GM12878 (cell line): ENCODE data around the gene DNAAF5. TPM values are rescaled to one million over a fixed set of nuclear protein-coding genes. Genes with fewer than 3 reads are reported as not detected.

ENCODE experiments used
- ATAC-seq: fragments of 200-7000 bp; cut with Tn5 transposase; 3 replicates; pipeline ENCODE4 v1.9.1; 2020; ENCODE audit warnings: mild to moderate bottlenecking, moderate library complexity
- BruUV-seq: library from RNA; stranded (reverse); fragments of 400-500 nt; replicated peaks from 2 replicates; lab custom pipeline; 2021; lab: Mats Ljungman, UMichigan
- CTCF ChIA-PET: fragments of 300-600 bp; sonication (Branson Sonifier 250); formaldehyde crosslinking; extraction: SDS; loops from one replicate; lab custom pipeline; 2021; ENCODE audit warnings: inconsistent platforms; lab: Yijun Ruan, JAX
- POLR2A ChIA-PET: fragments of 350-600 bp; formaldehyde crosslinking; extraction: SDS; loops from one replicate; lab custom pipeline; 2021; ENCODE audit warnings: inconsistent platforms; lab: Charles Lee
- RAD21 ChIA-PET: fragments of 300-600 bp; sonication (Branson Sonifier 250); formaldehyde crosslinking; loops from one replicate; lab custom pipeline; 2023; ENCODE audit warnings: antibody characterized with exemption; ENCODE audit not compliant: unreplicated experiment; lab: Charles Lee
- SMC1A ChIA-PET: fragments of 300-600 bp; sonication (Branson Sonifier 250); formaldehyde crosslinking; loops from one replicate; lab custom pipeline; 2023; ENCODE audit not compliant: unreplicated experiment, uncharacterized antibody; lab: Charles Lee
- DNase-seq: peaks from one replicate; pipeline ENCODE4 v3.0.0-alpha.2; 2011; ENCODE audit warnings: low read depth, low spot score
- FAIRE-seq: peaks from 3 replicates; lab custom pipeline; 2011; peaks lifted over from hg19 to GRCh38; lab: Jason Lieb, UNC
- H2AFZ ChIP-seq: 2 replicates; pipeline ENCODE4 v1.6.0; 2011; ENCODE audit warnings: low read depth, low read length, control low read depth; ENCODE audit not compliant: control insufficient read depth
- H3K27ac ChIP-seq: 2 replicates; pipeline ENCODE4 v1.5.1; 2011; ENCODE audit warnings: control low read depth; ENCODE audit not compliant: control insufficient read depth, insufficient read depth
- H3K27me3 ChIP-seq, 2 experiments: replicated peaks in 1 of 2; 2 replicates each; pipeline versions ENCODE4 v1.6.0 to v1.6.1; 2011; ENCODE audit warnings: low read length in 1 of 2; ENCODE audit not compliant: control insufficient read depth in 2 of 2, insufficient read depth in 2 of 2
- H3K36me3 ChIP-seq, 2 experiments: 2 replicates each; pipeline ENCODE4 v1.5.1; 2011; ENCODE audit warnings: low read length in 1 of 2; ENCODE audit not compliant: control insufficient read depth in 2 of 2, insufficient read depth in 2 of 2
- H3K4me1 ChIP-seq: 2 replicates; pipeline ENCODE4 v1.6.1; 2011; ENCODE audit warnings: mild to moderate bottlenecking, low read length, moderate library complexity, mixed read lengths; ENCODE audit not compliant: control insufficient read depth, insufficient read depth
- H3K4me2 ChIP-seq: 2 replicates; pipeline ENCODE4 v1.6.0; 2011; ENCODE audit warnings: control low read depth; ENCODE audit not compliant: control insufficient read depth, insufficient read depth
- H3K4me3 ChIP-seq: fragments of 200-600 bp; sonication (generic); 2 replicates; pipeline ENCODE4 v1.5.1; 2016
- H3K79me2 ChIP-seq: 2 replicates; pipeline ENCODE4 v1.6.0; 2011; ENCODE audit warnings: low read length; ENCODE audit not compliant: control insufficient read depth, insufficient read depth
- H3K9ac ChIP-seq: 2 replicates; pipeline ENCODE4 v1.8.0; 2011; ENCODE audit warnings: low read length, control low read depth, mixed read lengths; ENCODE audit not compliant: control insufficient read depth, insufficient read depth
- H3K9me3 ChIP-seq: replicated peaks from 3 replicates; pipeline ENCODE4 v1.5.1; 2011; ENCODE audit warnings: mild to moderate bottlenecking, low read length; ENCODE audit not compliant: control insufficient read depth, insufficient read depth
- H4K20me1 ChIP-seq: 2 replicates; pipeline ENCODE4 v1.6.0; 2011; ENCODE audit not compliant: control insufficient read depth, insufficient read depth
- CHD1 ChIP-seq: IDR thresholded peaks from 2 replicates; pipeline ENCODE4 v1.6.1; 2012; ENCODE audit warnings: low read depth, low read length, improper control_type of control experiment
- MEF2B ChIP-seq: fragments of 450-650 bp; IDR thresholded peaks from 2 replicates; pipeline ENCODE4 v1.6.1; 2018; ENCODE audit warnings: mild to moderate bottlenecking, moderate library complexity; ENCODE audit not compliant: partially characterized antibody, poor library complexity, severe bottlenecking
- WGBS: methylation state at CpG from one replicate; pipeline ENCODE4 v1.1.6; 2016; ENCODE audit warnings: low lambda C conversion rate; ENCODE audit not compliant: insufficient replicate concordance, insufficient coverage; ENCODE audit errors: missing lambda C conversion rate; 5-methylcytosine and 5-hydroxymethylcytosine counted together
- in situ Hi-C: fragments of 300-500 bp; cut with MboI; formaldehyde crosslinking; loops from 9 replicates; pipeline ENCODE4 v1.14.3; 2018; ENCODE audit warnings: mixed read lengths
- intact Hi-C: fragments of 100-400 bp; cut with micrococcal nuclease; formaldehyde crosslinking; loops from one replicate; pipeline ENCODE4 v1.14.2; 2022; ENCODE audit not compliant: unreplicated experiment
- polyA plus RNA-seq, 11 experiments: library from polyadenylated mRNA; depleted of rRNA in 4 of 11; unstranded in 6 of 11; stranded (reverse) in 5 of 11; fragments of >200 nt; fragmentation: Nextera tagmentation in 4 of 11; fragmentation: Illumina TruSeq in 1 of 11; extraction: Ambion mirVana in 4 of 11; extraction: Trizol in 1 of 11; gene quantifications; 1 replicate in 1 of 11; 2 replicates in 10 of 11; pipeline versions ENCODE4 v1.2.1 to v1.2.3, GENCODE V29; 2011 to 2016; ENCODE audit warnings: inconsistent platforms in 2 of 11, missing spikeins in 2 of 11, low read depth in 1 of 11
- total RNA-seq, 4 experiments: library from RNA; depleted of rRNA in 3 of 4; stranded (reverse); fragments of >200 nt in 3 of 4; fragmentation: Illumina TruSeq in 1 of 4; extraction: Trizol in 1 of 4; gene quantifications; 2 replicates each; pipeline versions ENCODE4 v1.2.1 to v1.2.3, GENCODE V29; 2013 to 2021
- TF ChIP-seq, protein P1 (sequence below): IDR thresholded peaks from 2 replicates; pipeline ENCODE4 v1.6.1; 2012; ENCODE audit warnings: mild to moderate bottlenecking, low read depth, low read length
- TF ChIP-seq, protein P2 (sequence below): IDR thresholded peaks from 2 replicates; pipeline ENCODE4 v1.6.1; 2011; ENCODE audit warnings: borderline replicate concordance, low read depth, mild to moderate bottlenecking, moderate library complexity, low read length; ENCODE audit not compliant: insufficient read depth, poor library complexity, severe bottlenecking
- TF ChIP-seq, protein P3 (sequence below): fragments of 450-650 bp; IDR thresholded peaks from 2 replicates; pipeline ENCODE4 v1.6.1; 2017; ENCODE audit warnings: antibody characterized with exemption, mild to moderate bottlenecking, moderate library complexity
- TF ChIP-seq, protein P4 (sequence below): IDR thresholded peaks from 2 replicates; pipeline ENCODE4 v1.6.1; 2011; ENCODE audit warnings: mild to moderate bottlenecking, low read depth, low read length, moderate library complexity; ENCODE audit not compliant: insufficient replicate concordance

Gene DNAAF5
- total and polyA plus RNA-seq, 10 of the 15 experiments (the other 5 are each of a cell fraction or from before 2014, with no cell fraction given): 1.8 to 38.3 (median 9.2) TPM

DNA sequence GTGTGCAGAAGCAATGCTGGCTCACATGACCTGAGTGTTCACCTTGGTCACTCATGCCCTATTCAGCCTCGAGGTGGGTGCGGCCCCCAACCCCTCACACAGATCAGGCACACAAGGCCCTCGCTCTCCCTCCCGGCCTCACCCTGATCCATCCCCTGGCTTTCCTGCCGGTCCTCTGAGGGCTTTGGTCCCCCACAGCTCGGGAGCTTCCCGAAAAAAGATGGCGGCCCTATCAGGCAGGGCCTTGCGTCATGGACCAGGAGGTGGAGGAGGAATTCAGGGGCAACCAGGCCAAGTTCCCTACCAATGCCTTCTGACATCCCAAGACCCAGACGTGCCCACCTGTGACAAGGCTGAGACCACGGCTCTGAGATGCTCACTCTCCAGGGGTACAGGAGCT lies 43.7 kb upstream of the DNAAF5 start (continued):
- TF ChIP-seq, protein P1, sequence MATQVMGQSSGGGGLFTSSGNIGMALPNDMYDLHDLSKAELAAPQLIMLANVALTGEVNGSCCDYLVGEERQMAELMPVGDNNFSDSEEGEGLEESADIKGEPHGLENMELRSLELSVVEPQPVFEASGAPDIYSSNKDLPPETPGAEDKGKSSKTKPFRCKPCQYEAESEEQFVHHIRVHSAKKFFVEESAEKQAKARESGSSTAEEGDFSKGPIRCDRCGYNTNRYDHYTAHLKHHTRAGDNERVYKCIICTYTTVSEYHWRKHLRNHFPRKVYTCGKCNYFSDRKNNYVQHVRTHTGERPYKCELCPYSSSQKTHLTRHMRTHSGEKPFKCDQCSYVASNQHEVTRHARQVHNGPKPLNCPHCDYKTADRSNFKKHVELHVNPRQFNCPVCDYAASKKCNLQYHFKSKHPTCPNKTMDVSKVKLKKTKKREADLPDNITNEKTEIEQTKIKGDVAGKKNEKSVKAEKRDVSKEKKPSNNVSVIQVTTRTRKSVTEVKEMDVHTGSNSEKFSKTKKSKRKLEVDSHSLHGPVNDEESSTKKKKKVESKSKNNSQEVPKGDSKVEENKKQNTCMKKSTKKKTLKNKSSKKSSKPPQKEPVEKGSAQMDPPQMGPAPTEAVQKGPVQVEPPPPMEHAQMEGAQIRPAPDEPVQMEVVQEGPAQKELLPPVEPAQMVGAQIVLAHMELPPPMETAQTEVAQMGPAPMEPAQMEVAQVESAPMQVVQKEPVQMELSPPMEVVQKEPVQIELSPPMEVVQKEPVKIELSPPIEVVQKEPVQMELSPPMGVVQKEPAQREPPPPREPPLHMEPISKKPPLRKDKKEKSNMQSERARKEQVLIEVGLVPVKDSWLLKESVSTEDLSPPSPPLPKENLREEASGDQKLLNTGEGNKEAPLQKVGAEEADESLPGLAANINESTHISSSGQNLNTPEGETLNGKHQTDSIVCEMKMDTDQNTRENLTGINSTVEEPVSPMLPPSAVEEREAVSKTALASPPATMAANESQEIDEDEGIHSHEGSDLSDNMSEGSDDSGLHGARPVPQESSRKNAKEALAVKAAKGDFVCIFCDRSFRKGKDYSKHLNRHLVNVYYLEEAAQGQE: no peak
- TF ChIP-seq MEF2B: no peak
- TF ChIP-seq, protein P2, sequence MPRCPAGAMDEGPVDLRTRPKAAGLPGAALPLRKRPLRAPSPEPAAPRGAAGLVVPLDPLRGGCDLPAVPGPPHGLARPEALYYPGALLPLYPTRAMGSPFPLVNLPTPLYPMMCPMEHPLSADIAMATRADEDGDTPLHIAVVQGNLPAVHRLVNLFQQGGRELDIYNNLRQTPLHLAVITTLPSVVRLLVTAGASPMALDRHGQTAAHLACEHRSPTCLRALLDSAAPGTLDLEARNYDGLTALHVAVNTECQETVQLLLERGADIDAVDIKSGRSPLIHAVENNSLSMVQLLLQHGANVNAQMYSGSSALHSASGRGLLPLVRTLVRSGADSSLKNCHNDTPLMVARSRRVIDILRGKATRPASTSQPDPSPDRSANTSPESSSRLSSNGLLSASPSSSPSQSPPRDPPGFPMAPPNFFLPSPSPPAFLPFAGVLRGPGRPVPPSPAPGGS: no peak

DNA sequence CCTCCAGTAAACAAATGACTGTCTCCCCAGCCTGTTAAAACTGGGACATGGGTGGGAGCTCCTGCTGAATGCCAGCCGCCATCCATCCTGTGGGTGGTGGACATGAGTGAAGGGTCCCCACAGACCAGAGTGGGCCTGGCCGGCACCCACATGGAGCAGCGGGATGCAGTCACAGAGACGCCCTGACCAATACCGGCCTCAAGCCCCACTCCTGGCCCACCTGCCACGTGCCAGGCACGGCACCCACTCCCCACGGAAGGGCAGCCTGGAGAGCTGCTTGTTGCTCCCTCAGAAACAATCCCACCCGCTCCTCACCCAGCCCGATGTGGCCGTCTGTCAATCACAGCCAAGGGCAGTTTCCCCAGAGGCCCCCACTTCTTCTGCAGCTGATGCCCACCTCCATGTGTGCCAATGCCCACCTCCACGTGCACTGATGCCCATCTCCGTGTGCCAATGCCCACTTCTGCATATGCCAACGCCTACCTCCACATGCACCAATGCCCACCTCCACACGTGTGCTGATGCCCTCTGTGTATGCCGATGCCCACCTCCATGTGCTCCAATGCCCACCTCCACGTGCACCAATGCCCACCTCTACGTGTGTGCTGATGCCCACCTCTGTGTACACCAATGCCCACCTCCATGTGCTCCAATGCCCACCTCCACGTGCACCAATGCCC lies 42.8 kb upstream of the DNAAF5 start:
- intact Hi-C loops (no loop called here), in situ Hi-C loops (no loop called here)
- no peaks in the 10 kb centered on the region for H3K79me2 ChIP-seq
- ATAC-seq (no peak), DNase-seq (no peak), FAIRE-seq (no peak)
- RAD21 ChIA-PET: no interaction called here
- TF ChIP-seq, protein P3, sequence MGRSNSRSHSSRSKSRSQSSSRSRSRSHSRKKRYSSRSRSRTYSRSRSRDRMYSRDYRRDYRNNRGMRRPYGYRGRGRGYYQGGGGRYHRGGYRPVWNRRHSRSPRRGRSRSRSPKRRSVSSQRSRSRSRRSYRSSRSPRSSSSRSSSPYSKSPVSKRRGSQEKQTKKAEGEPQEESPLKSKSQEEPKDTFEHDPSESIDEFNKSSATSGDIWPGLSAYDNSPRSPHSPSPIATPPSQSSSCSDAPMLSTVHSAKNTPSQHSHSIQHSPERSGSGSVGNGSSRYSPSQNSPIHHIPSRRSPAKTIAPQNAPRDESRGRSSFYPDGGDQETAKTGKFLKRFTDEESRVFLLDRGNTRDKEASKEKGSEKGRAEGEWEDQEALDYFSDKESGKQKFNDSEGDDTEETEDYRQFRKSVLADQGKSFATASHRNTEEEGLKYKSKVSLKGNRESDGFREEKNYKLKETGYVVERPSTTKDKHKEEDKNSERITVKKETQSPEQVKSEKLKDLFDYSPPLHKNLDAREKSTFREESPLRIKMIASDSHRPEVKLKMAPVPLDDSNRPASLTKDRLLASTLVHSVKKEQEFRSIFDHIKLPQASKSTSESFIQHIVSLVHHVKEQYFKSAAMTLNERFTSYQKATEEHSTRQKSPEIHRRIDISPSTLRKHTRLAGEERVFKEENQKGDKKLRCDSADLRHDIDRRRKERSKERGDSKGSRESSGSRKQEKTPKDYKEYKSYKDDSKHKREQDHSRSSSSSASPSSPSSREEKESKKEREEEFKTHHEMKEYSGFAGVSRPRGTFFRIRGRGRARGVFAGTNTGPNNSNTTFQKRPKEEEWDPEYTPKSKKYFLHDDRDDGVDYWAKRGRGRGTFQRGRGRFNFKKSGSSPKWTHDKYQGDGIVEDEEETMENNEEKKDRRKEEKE: no peak
- TF ChIP-seq CHD1: no peak
- TF ChIP-seq, protein P4, sequence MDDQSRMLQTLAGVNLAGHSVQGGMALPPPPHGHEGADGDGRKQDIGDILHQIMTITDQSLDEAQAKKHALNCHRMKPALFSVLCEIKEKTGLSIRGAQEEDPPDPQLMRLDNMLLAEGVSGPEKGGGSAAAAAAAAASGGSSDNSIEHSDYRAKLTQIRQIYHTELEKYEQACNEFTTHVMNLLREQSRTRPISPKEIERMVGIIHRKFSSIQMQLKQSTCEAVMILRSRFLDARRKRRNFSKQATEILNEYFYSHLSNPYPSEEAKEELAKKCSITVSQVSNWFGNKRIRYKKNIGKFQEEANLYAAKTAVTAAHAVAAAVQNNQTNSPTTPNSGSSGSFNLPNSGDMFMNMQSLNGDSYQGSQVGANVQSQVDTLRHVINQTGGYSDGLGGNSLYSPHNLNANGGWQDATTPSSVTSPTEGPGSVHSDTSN: no peak
- no peaks in the 10 kb centered on the region for H3K4me1 ChIP-seq
- POLR2A ChIA-PET: no interaction called here
- no TSS peak for BruUV-seq
- CTCF ChIA-PET: no interaction called here
- SMC1A ChIA-PET: no interaction called here
- H3K27me3 ChIP-seq: no peaks in the 10 kb centered on the region
- no peak overlapping the region for H3K4me3 ChIP-seq
- 98% methylated on average over 19 of the region's 19 CpGs for WGBS
- H3K27ac ChIP-seq: no peak overlapping the region
- H3K9me3 ChIP-seq: peaks cover 7% of the 10 kb centered on the region; the same call in 2 of the 3 replicates
- H2AFZ ChIP-seq: no peak overlapping the region
- H3K4me2 ChIP-seq: no peak overlapping the region
- no peaks in the 10 kb centered on the region for H4K20me1 ChIP-seq
- no peak overlapping the region for H3K9ac ChIP-seq
- H3K36me3 ChIP-seq: peaks cover 2 to 3% of the 10 kb centered on the region in 2 experiments; a peak in 3 of 4 replicates
